HepG2 (cell line): ENCODE results near the gene PIEZO2. TPM values are rescaled to one million over a fixed set of nuclear protein-coding genes. Genes with fewer than 3 reads are reported as not detected.

Experiments
- ATAC-seq: fragments of 200-7000 bp; cut with Tn5 transposase; 3 replicates; pipeline ENCODE4 v1.9.1; 2020; ENCODE audit warnings: mild to moderate bottlenecking, moderate library complexity
- BruUV-seq: library from RNA; stranded (reverse); fragments of 400-500 nt; replicated peaks from 2 replicates; lab custom pipeline; 2021; lab: Mats Ljungman, UMichigan
- CTCF ChIA-PET: fragments of 300-600 bp; formaldehyde crosslinking; extraction: SDS; loops from one replicate; lab custom pipeline; 2021; ENCODE audit warnings: low total read pairs, inconsistent platforms, low intra/inter-chr PET ratio; lab: Yijun Ruan, JAX
- POLR2A ChIA-PET: fragments of 350-600 bp; sonication (Branson Sonifier 250); formaldehyde crosslinking; loops from one replicate; lab custom pipeline; 2020; ENCODE audit warnings: antibody characterized with exemption, inconsistent platforms; lab: Yijun Ruan, JAX
- DNase-seq: peaks from one replicate; pipeline ENCODE4 v3.0.0-alpha.2; 2015; ENCODE audit warnings: low spot score
- FAIRE-seq: peaks from 3 replicates; lab custom pipeline; 2011; peaks lifted over from hg19 to GRCh38; lab: Jason Lieb, UNC
- H2AFZ ChIP-seq: one replicate; pipeline ENCODE4 v1.6.1; 2011; ENCODE audit warnings: low read length, inconsistent platforms
- H3K27ac ChIP-seq: fragments of 300-600 bp; 3 replicates; pipeline ENCODE4 v1.8.0; 2011; ENCODE audit warnings: mixed run types, mild to moderate bottlenecking, mixed read lengths, low read length, inconsistent platforms; ENCODE audit not compliant: insufficient read depth; ENCODE audit errors: extremely low read length
- H3K27me3 ChIP-seq, 2 experiments: fragments of 200-600 bp in 1 of 2; 2 replicates in 1 of 2; 3 replicates in 1 of 2; pipeline versions ENCODE4 v1.6.0 to v1.8.0; 2011; ENCODE audit warnings: low read length in 2 of 2, mild to moderate bottlenecking in 2 of 2, moderate library complexity in 2 of 2, inconsistent platforms in 1 of 2; ENCODE audit not compliant: insufficient read depth in 2 of 2, control insufficient read depth in 1 of 2
- H3K36me3 ChIP-seq, 2 experiments: fragments of 200-600 bp in 1 of 2; replicated peaks in 1 of 2; 2 replicates in 1 of 2; 3 replicates in 1 of 2; pipeline versions ENCODE4 v1.5.1 to v1.8.0; 2011; ENCODE audit warnings: low read length in 2 of 2, inconsistent platforms in 1 of 2; ENCODE audit not compliant: insufficient read depth in 2 of 2, control insufficient read depth in 1 of 2
- H3K4me1 ChIP-seq: 2 replicates; pipeline ENCODE4 v1.5.1; 2012; ENCODE audit warnings: low read length, inconsistent platforms; ENCODE audit not compliant: insufficient read depth
- H3K4me2 ChIP-seq: 2 replicates; pipeline ENCODE4 v1.6.0; 2011; ENCODE audit warnings: low read depth, low read length, inconsistent platforms
- H3K4me3 ChIP-seq, 3 experiments: fragments of 200-600 bp in 1 of 3; sonication (generic), shearing (Covaris generic) in 1 of 3; replicated peaks in 1 of 3; 2 replicates each; pipeline ENCODE4 v1.5.1; 2011 to 2016; ENCODE audit warnings: low read length in 3 of 3, inconsistent platforms in 2 of 3, low read depth in 2 of 3, mild to moderate bottlenecking in 2 of 3, control low read depth in 1 of 3, mixed read lengths in 1 of 3; ENCODE audit not compliant: insufficient read depth in 1 of 3
- H3K79me2 ChIP-seq: one replicate; pipeline ENCODE4 v1.6.1; 2011; ENCODE audit warnings: low read length, inconsistent platforms; ENCODE audit not compliant: insufficient read depth
- H3K9ac ChIP-seq: 2 replicates; pipeline ENCODE4 v1.6.0; 2011; ENCODE audit warnings: mild to moderate bottlenecking, low read depth, low read length, inconsistent platforms; ENCODE audit not compliant: insufficient read depth
- H3K9me3 ChIP-seq: 2 replicates; pipeline ENCODE4 v1.5.1; 2012; ENCODE audit warnings: mild to moderate bottlenecking, low read length
- H4K20me1 ChIP-seq: 2 replicates; pipeline ENCODE4 v1.6.0; 2011; ENCODE audit warnings: inconsistent platforms, mild to moderate bottlenecking, low read length, moderate library complexity; ENCODE audit not compliant: insufficient read depth
- FOXO1 ChIP-seq: sonication (generic); formaldehyde crosslinking; IDR thresholded peaks from 2 replicates; pipeline ENCODE4 v1.4.0; 2020; ENCODE audit warnings: missing genetic modification reagents
- KDM2A ChIP-seq: sonication (generic); formaldehyde crosslinking; IDR thresholded peaks from 2 replicates; pipeline ENCODE4 v1.4.0; 2020; ENCODE audit warnings: low read depth, missing genetic modification reagents, borderline replicate concordance
- MAFG ChIP-seq: sonication (generic); formaldehyde crosslinking; IDR thresholded peaks from 2 replicates; pipeline ENCODE4 v1.5.1; 2020; ENCODE audit warnings: mild to moderate bottlenecking, missing genetic modification reagents
- MIXL1 ChIP-seq: IDR thresholded peaks from 2 replicates; pipeline ENCODE4 v1.6.1; 2016
- PHF21A ChIP-seq: sonication (generic); formaldehyde crosslinking; IDR thresholded peaks from 2 replicates; pipeline ENCODE4 v1.5.0; 2020; ENCODE audit warnings: mild to moderate bottlenecking, missing genetic modification reagents
- RBAK ChIP-seq: sonication (generic); formaldehyde crosslinking; IDR thresholded peaks from 2 replicates; pipeline ENCODE4 v1.5.1; 2020; ENCODE audit warnings: mild to moderate bottlenecking, missing genetic modification reagents
- TCF12 ChIP-seq, 2 experiments: fragments of 450-650 bp in 1 of 2; sonication (generic) in 1 of 2; formaldehyde crosslinking in 1 of 2; IDR thresholded peaks; 2 replicates each; pipeline versions ENCODE4 v1.6.1 to v1.8.0; 2017 to 2022; ENCODE audit warnings: antibody characterized with exemption in 1 of 2, mild to moderate bottlenecking in 1 of 2, missing genetic modification reagents in 1 of 2, moderate library complexity in 1 of 2
- THAP11 ChIP-seq: IDR thresholded peaks from 2 replicates; pipeline ENCODE4 v1.6.1; 2016; ENCODE audit warnings: missing biosample characterization, missing genetic modification reagents
- YEATS4 ChIP-seq: sonication (generic); formaldehyde crosslinking; IDR thresholded peaks from 2 replicates; pipeline ENCODE4 v1.4.0; 2020; ENCODE audit warnings: missing genetic modification reagents, borderline replicate concordance
- ZNF274 ChIP-seq: sonication (generic); formaldehyde crosslinking; IDR thresholded peaks from 2 replicates; pipeline ENCODE4 v1.5.1; 2020; ENCODE audit warnings: mild to moderate bottlenecking, missing genetic modification reagents
- ZNF354B ChIP-seq: sonication (generic); formaldehyde crosslinking; IDR thresholded peaks from 2 replicates; pipeline ENCODE4 v1.8.0; 2022; ENCODE audit warnings: mild to moderate bottlenecking, missing genetic modification reagents
- WGBS: methylation state at CpG from one replicate; pipeline ENCODE4 v1.1.6; 2017; ENCODE audit warnings: low lambda C conversion rate; 5-methylcytosine and 5-hydroxymethylcytosine counted together
- in situ Hi-C: cut with HindIII; loops from 2 replicates; pipeline ENCODE4 v1.10.0; 2017; ENCODE audit warnings: low pct_unique_long_range_greater_than_20kb; ENCODE audit not compliant: extremely low pct_ligation_motif_present
- intact Hi-C: fragments of 100-400 bp; cut with micrococcal nuclease; formaldehyde crosslinking; loops from one replicate; pipeline ENCODE4 v1.10.0; 2022; ENCODE audit not compliant: unreplicated experiment
- polyA plus RNA-seq, 8 experiments: library from polyadenylated mRNA; depleted of rRNA in 3 of 8; stranded (reverse) in 7 of 8; unstranded in 1 of 8; fragments of >200 nt; fragmentation: Illumina TruSeq in 4 of 8; extraction: Trizol in 4 of 8; gene quantifications; 2 replicates each; pipeline versions ENCODE4 v1.2.1 to v1.2.3, GENCODE V29; 2011 to 2016; ENCODE audit warnings: low read depth in 4 of 8, missing spikeins in 1 of 8, mixed read lengths in 1 of 8; ENCODE audit not compliant: insufficient read depth in 1 of 8
- total RNA-seq, 5 experiments: library from RNA; depleted of rRNA; stranded (reverse); fragments of >200 nt; fragmentation: Illumina TruSeq; extraction: Trizol; gene quantifications; 2 replicates each; pipeline ENCODE4 v1.2.3, GENCODE V29; 2016; ENCODE audit warnings: low read depth in 1 of 5
- TF ChIP-seq, protein P1 (sequence below): sonication (generic); formaldehyde crosslinking; IDR thresholded peaks from 2 replicates; pipeline ENCODE4 v1.5.1; 2020; ENCODE audit warnings: missing genetic modification reagents, mild to moderate bottlenecking, borderline replicate concordance
- TF ChIP-seq, protein P2 (sequence below): sonication (generic); formaldehyde crosslinking; IDR thresholded peaks from 2 replicates; pipeline ENCODE4 v1.4.0; 2020; ENCODE audit warnings: missing genetic modification reagents

The PIEZO2 gene
- total and polyA plus RNA-seq, 2 of the 13 experiments (the other 11 are each of a cell fraction or from before 2014, with no cell fraction given), result 15.2 to 27.2 TPM

DNA sequence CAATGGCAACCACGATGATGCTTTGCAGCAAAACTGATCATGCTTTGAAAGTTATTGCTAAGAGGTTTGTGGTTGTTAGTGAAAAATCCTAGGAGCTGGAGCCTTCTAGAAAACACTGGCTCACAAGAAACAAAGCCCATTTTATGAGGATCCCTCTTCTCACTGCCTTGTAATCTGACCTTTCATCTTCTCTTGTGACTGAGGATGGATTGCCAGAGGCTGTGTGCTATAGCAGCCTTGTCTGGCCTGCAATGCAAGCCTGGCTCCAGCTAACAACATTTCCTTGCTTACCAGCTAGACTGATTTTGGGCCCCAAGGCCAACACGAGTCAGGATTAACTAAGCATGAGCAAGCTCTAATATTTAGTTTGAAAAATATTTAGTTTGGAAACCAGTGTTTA, 13.1 kb downstream of the PIEZO2 start:
- no peaks in the 10 kb centered on the region for H3K79me2 ChIP-seq
- DNase-seq (no peak), FAIRE-seq (no peak), ATAC-seq (no peak)
- CTCF ChIA-PET, result interaction anchor here (0.6 kb wide), 1 partner anchor 12 kb away, joined by 3 read pairs; no protein-coding TSS in a partner anchor
- no peak overlapping the region for H3K4me2 ChIP-seq
- H3K36me3 ChIP-seq, result peaks cover 2 to 3% of the 10 kb centered on the region in 2 experiments; a peak in 2 of 5 replicates
- POLR2A ChIA-PET, result interaction anchor here (1.4 kb wide), 1 partner anchor 9 kb away, joined by 6 read pairs; no protein-coding TSS in a partner anchor
- H3K9me3 ChIP-seq, result no peaks in the 10 kb centered on the region
- 36% methylated on average over 2 of the region's 2 CpGs for WGBS
- H4K20me1 ChIP-seq, result no peaks in the 10 kb centered on the region
- intact Hi-C loops, result no loop called here
- peaks cover 14% of the 10 kb centered on the region for H3K4me1 ChIP-seq
- H2AFZ ChIP-seq, result no peak overlapping the region
- in situ Hi-C loops, result no loop called here
- H3K27me3 ChIP-seq, result no peaks in the 10 kb centered on the region
- TF ChIP-seq KDM2A (CRISPR knock-in tag) (no peak), THAP11 (CRISPR knock-in tag) (no peak), ZNF354B (CRISPR knock-in tag) (no peak), FOXO1 (CRISPR knock-in tag) (no peak), YEATS4 (CRISPR knock-in tag) (no peak), MAFG (CRISPR knock-in tag) (no peak), ZNF274 (CRISPR knock-in tag) (no peak), MIXL1 (CRISPR knock-in tag) (no peak)
- TF ChIP-seq, protein P1, sequence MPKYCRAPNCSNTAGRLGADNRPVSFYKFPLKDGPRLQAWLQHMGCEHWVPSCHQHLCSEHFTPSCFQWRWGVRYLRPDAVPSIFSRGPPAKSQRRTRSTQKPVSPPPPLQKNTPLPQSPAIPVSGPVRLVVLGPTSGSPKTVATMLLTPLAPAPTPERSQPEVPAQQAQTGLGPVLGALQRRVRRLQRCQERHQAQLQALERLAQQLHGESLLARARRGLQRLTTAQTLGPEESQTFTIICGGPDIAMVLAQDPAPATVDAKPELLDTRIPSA, result no peak
- H3K27ac ChIP-seq, result no peak overlapping the region
- H3K4me3 ChIP-seq, result no peak overlapping the region
- H3K9ac ChIP-seq, result no peak overlapping the region
- BruUV-seq, result no TSS peak

DNA sequence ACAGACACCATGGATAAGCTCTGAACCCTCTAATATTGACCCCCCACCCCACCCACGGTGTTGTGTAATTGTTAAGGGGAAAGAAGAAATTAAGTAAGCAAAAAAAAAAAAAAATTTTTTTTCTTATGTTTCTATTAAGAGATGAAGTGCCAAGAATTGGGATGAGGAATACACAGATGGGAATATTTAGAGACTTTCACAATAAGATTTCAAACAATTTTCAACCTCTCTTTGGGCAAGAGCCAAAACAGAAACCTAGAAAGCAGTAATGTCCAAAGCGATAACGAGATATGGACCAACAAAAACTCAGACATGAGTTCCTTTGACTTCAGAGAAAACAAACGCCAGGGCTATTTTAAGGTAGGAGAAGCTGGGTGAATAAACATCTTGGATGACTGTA, 14.4 kb downstream of the PIEZO2 start:
- ChIA-PET POLR2A (no interaction called here), CTCF (no interaction called here)
- Histone ChIP-seq H3K9ac (no peak overlapping the region), H3K79me2 (no peaks in the 10 kb centered on the region), H3K4me3 (no peak overlapping the region), H3K4me2 (no peak overlapping the region), H3K27me3 (no peaks in the 10 kb centered on the region), H3K36me3 (no peaks in the 10 kb centered on the region), H4K20me1 (no peaks in the 10 kb centered on the region), H2AFZ (no peak overlapping the region), H3K4me1 (peaks cover 14% of the 10 kb centered on the region), H3K9me3 (no peaks in the 10 kb centered on the region), H3K27ac (no peak overlapping the region)
- 70% methylated on average over 4 of the region's 4 CpGs for WGBS
- TF ChIP-seq RBAK (CRISPR knock-in tag) (no peak), PHF21A (no peak), TCF12 (IDR thresholded peaks at IDR 0.05) (no peak), TCF12 (CRISPR knock-in tag; IDR thresholded peaks at IDR 0.05) (no peak)
- TF ChIP-seq, protein P2, sequence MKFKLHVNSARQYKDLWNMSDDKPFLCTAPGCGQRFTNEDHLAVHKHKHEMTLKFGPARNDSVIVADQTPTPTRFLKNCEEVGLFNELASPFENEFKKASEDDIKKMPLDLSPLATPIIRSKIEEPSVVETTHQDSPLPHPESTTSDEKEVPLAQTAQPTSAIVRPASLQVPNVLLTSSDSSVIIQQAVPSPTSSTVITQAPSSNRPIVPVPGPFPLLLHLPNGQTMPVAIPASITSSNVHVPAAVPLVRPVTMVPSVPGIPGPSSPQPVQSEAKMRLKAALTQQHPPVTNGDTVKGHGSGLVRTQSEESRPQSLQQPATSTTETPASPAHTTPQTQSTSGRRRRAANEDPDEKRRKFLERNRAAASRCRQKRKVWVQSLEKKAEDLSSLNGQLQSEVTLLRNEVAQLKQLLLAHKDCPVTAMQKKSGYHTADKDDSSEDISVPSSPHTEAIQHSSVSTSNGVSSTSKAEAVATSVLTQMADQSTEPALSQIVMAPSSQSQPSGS (CRISPR knock-in tag), result no peak
- ATAC-seq, result no peak
- intact Hi-C loops (no loop called here), in situ Hi-C loops (no loop called here)
- DNase-seq, result no peak
- no TSS peak for BruUV-seq
- no peak for FAIRE-seq
